HEK293T (cell line): ENCODE data around the gene ZCCHC24.

Experiments used
- CTCF ChIA-PET: fragments of 350-600 bp; formaldehyde crosslinking; extraction: SDS; loops from one replicate; lab custom pipeline; 2021; ENCODE audit warnings: antibody characterized with exemption, inconsistent platforms; lab: Yijun Ruan, JAX
- POLR2A ChIA-PET: fragments of 350-600 bp; formaldehyde crosslinking; extraction: SDS; loops from one replicate; lab custom pipeline; 2020; ENCODE audit warnings: antibody characterized with exemption, inconsistent platforms; lab: Yijun Ruan, JAX
- DNase-seq: peaks from one replicate; pipeline ENCODE4 v3.0.0; 2012; ENCODE audit warnings: mixed read lengths; ENCODE audit errors: extremely low spot score
- ARNT ChIP-seq: fragments of 450-650 bp; IDR thresholded peaks from 2 replicates; pipeline ENCODE4 v1.6.1; 2017; ENCODE audit warnings: mild to moderate bottlenecking
- BHLHE40 ChIP-seq: fragments of 450-650 bp; IDR thresholded peaks from 2 replicates; pipeline ENCODE4 v1.6.1; 2016; ENCODE audit warnings: mild to moderate bottlenecking, moderate library complexity, borderline replicate concordance
- CTBP1 ChIP-seq: fragments of 450-650 bp; IDR thresholded peaks from 2 replicates; pipeline ENCODE4 v1.6.1; 2016; ENCODE audit warnings: borderline replicate concordance
- ELF4 ChIP-seq: fragments of 450-650 bp; IDR thresholded peaks from 2 replicates; pipeline ENCODE4 v1.6.1; 2017; ENCODE audit warnings: antibody characterized with exemption
- FOXA1 ChIP-seq: fragments of 450-650 bp; IDR thresholded peaks from 2 replicates; pipeline ENCODE4 v1.6.1; 2016; ENCODE audit warnings: mild to moderate bottlenecking
- FOXK2 ChIP-seq: fragments of 450-650 bp; IDR thresholded peaks from 2 replicates; pipeline ENCODE4 v1.6.1; 2016; ENCODE audit warnings: mild to moderate bottlenecking
- FOXM1 ChIP-seq: fragments of 450-650 bp; IDR thresholded peaks from 2 replicates; pipeline ENCODE4 v1.6.1; 2017; ENCODE audit warnings: mild to moderate bottlenecking, borderline replicate concordance
- HDGF ChIP-seq: fragments of 450-650 bp; IDR thresholded peaks from 2 replicates; pipeline ENCODE4 v1.6.1; 2017; ENCODE audit warnings: antibody characterized with exemption, borderline replicate concordance
- L3MBTL2 ChIP-seq: fragments of 450-650 bp; conservative IDR thresholded peaks from 2 replicates; pipeline ENCODE4 v1.6.1; 2016; ENCODE audit warnings: mild to moderate bottlenecking
- LEF1 ChIP-seq: fragments of 450-650 bp; IDR thresholded peaks from 2 replicates; pipeline ENCODE4 v1.6.1; 2017; ENCODE audit warnings: mild to moderate bottlenecking, borderline replicate concordance
- NFRKB ChIP-seq: fragments of 450-650 bp; IDR thresholded peaks from 2 replicates; pipeline ENCODE4 v1.6.1; 2016; ENCODE audit warnings: mild to moderate bottlenecking, moderate library complexity
- SP1 ChIP-seq: fragments of 450-650 bp; IDR thresholded peaks from 2 replicates; pipeline ENCODE4 v1.6.1; 2017
- SUZ12 ChIP-seq: fragments of 450-650 bp; IDR thresholded peaks from 2 replicates; pipeline ENCODE4 v1.6.1; 2016; ENCODE audit warnings: mild to moderate bottlenecking
- TARDBP ChIP-seq: fragments of 450-650 bp; IDR thresholded peaks from 2 replicates; pipeline ENCODE4 v1.6.1; 2016
- ZNF384 ChIP-seq: fragments of 450-650 bp; IDR thresholded peaks from 2 replicates; pipeline ENCODE4 v1.6.1; 2016
- TF ChIP-seq, protein P1 (sequence below): fragments of 450-650 bp; IDR thresholded peaks from 2 replicates; pipeline ENCODE4 v1.6.1; 2016

The ZCCHC24 gene

DNA sequence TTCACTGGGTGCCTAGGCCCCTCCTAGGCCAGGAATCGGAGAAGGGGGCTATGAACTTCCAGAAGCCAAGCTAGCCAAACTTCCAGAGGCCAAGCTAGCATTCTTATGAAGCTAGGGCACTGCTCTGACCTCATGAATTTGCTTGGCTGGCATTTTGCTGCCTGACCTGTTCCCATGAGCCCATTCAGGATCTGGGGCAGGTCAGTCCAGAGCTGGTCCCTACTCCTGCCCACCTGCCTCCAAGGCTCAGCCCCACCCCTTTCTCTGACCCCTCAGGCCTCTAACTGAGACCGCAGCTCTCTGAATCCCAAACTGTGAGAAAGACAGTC lies 99.4 kb downstream of the ZCCHC24 start:
- POLR2A ChIA-PET = interaction anchor here (1.3 kb wide), 2 partner anchors 12 to 23 kb away, joined by 3 to 4 read pairs; no protein-coding TSS in a partner anchor
- TF ChIP-seq LEF1 (no peak), NFRKB (no peak)
- DNase-seq = no peak
- CTCF ChIA-PET = interaction anchor here (0.7 to 1.2 kb wide), 2 partner anchors 12 to 61 kb away, joined by 3 read pairs; no protein-coding TSS in a partner anchor

DNA sequence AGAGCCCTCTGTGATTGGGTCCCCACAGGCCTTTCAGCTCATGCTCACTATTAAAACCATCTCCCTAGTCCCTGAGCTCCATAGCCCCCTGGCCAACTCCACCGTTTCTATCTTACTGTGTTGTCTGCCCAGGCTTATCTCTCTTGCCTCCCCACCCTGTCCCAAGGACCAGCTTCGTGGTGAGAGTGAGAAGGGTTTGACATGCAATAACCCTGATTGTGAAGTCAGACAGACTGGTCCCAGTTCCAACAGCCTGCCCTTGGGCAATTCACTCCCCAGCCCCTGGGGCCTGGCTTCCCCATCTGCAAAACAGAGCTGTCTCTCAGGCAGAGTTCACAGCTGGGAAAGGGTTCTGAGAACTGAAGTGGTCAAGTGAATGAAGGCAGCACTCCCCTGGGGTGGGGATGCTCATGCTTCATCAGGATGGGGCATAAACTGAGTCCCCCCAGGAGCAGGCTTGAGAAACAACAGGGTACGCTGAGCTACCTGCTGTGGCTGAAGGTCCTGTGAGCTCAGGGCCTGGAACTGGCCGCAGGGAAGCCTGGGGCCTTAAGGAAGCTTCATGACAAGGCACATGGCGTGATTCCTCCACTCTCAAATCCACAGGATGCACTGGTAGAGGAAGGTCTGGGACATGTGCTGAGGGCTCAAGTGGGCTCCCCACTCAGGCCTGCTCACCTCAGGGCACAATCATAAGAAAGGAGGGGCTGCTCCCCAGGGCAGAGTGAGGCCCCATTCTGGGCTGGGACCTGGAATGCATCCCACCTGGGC lies 100.0 kb downstream of the ZCCHC24 start:
- POLR2A ChIA-PET = interaction anchor here (0.7 to 1.3 kb wide), 2 partner anchors 23 to 99 kb away, joined by 3 read pairs; no protein-coding TSS in a partner anchor
- no peak for DNase-seq
- CTCF ChIA-PET = interaction anchor here (0.9 to 1.2 kb wide), 4 partner anchors 10 to 150 kb away, joined by 3 to 5 read pairs (median 3); no protein-coding TSS in a partner anchor
- no peak for TF ChIP-seq BHLHE40
- TF ChIP-seq, protein P1, sequence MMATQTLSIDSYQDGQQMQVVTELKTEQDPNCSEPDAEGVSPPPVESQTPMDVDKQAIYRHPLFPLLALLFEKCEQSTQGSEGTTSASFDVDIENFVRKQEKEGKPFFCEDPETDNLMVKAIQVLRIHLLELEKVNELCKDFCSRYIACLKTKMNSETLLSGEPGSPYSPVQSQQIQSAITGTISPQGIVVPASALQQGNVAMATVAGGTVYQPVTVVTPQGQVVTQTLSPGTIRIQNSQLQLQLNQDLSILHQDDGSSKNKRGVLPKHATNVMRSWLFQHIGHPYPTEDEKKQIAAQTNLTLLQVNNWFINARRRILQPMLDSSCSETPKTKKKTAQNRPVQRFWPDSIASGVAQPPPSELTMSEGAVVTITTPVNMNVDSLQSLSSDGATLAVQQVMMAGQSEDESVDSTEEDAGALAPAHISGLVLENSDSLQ = no peak
- no peak for TF ChIP-seq FOXK2
- TF ChIP-seq HDGF = no peak
- no peak for TF ChIP-seq LEF1
- TF ChIP-seq ARNT = no peak
- no peak for TF ChIP-seq L3MBTL2
- no peak for TF ChIP-seq CTBP1
- TF ChIP-seq TARDBP = no peak

DNA sequence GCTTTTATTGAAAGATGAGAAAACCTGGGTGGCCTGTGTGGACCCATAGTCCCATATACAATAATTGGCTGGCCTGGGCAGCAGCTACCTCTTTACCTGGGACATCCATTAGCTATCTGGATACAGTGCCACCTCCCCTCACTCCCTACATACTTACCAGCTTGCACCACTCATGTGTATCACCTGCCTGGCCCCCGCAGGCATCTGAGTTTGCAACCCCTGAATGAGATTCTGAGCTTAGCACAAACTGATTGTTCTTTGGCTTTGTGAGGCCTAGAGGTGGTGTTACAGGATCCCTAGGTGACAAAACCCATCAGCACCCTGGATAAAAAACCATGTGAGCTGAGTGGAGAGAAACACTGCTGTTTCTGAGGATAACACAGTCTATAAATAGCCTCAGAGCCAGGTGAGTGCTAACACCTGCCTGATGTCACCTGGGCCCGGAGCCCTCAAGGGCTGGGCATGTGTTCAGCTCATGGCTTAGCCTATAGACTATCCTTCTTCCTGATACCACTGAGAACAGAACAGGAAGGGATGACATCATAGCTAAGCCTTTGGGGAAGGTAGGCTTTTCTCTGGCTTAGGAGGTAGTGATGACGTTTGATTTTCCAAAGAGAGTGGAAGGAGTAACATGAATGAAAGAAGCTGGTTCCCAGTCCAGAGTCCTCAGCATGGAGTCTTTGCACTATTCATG lies 100.8 kb downstream of the ZCCHC24 start:
- TF ChIP-seq HDGF = no peak
- no peak for TF ChIP-seq BHLHE40
- no peak for TF ChIP-seq FOXA1
- TF ChIP-seq FOXM1 = no peak
- TF ChIP-seq ARNT = no peak
- TF ChIP-seq CTBP1 = no peak
- TF ChIP-seq ELF4 = no peak
- no peak for TF ChIP-seq NFRKB
- CTCF ChIA-PET = interaction anchor here (0.9 to 1.2 kb wide), 4 partner anchors 10 to 149 kb away, joined by 3 to 5 read pairs (median 3); no protein-coding TSS in a partner anchor
- DNase-seq = no peak
- POLR2A ChIA-PET = interaction anchor here (0.7 to 1.2 kb wide), 2 partner anchors 26 to 100 kb away, joined by 3 read pairs; no protein-coding TSS in a partner anchor

- POLR2A ChIA-PET = no interaction called here
- no peak for TF ChIP-seq L3MBTL2
- no peak for TF ChIP-seq HDGF
- TF ChIP-seq CTBP1 = no peak
- TF ChIP-seq FOXK2 = no peak
- no peak for TF ChIP-seq BHLHE40
- TF ChIP-seq, protein P1 = no peak
- no peak for TF ChIP-seq LEF1
- TF ChIP-seq ARNT = no peak
- no peak for TF ChIP-seq NFRKB
- no peak for TF ChIP-seq ZNF384
- no peak for TF ChIP-seq TARDBP
- TF ChIP-seq SP1 = no peak
- no peak for TF ChIP-seq ELF4
- no peak for TF ChIP-seq FOXA1
- TF ChIP-seq SUZ12 = no peak
- TF ChIP-seq FOXM1 = no peak
- CTCF ChIA-PET = no interaction called here
- DNase-seq = no peak
Measured at GRCh38 chr10:79342811-79343561, 102.4 kb downstream of the ZCCHC24 start.

- ChIA-PET CTCF (interaction anchor here (0.6 kb wide), 1 partner anchor 161 kb away, joined by 4 read pairs; no protein-coding TSS in a partner anchor), POLR2A (no interaction called here)
- TF ChIP-seq, protein P1 = no peak
- no peak for TF ChIP-seq NFRKB
- no peak for TF ChIP-seq FOXK2
- TF ChIP-seq FOXA1 = no peak
- TF ChIP-seq ELF4 = no peak
- TF ChIP-seq ZNF384 = no peak
- no peak for TF ChIP-seq SP1
- no peak for TF ChIP-seq FOXM1
- no peak for DNase-seq
Measured at GRCh38 chr10:79342295-79342761, 103.1 kb downstream of the ZCCHC24 start.
